GM23338 (cell line): Measurements from ENCODE around the gene SEZ6. TPM values are rescaled to one million over a fixed set of nuclear protein-coding genes. Genes with fewer than 3 reads are reported as not detected.

Experiments used
- ATAC-seq: fragments of 200-7000 bp; cut with Tn5 transposase; 3 replicates; pipeline ENCODE4 v1.9.1; 2020
- DNase-seq: peaks from one replicate; pipeline ENCODE4 v3.0.0-alpha.2; 2015; ENCODE audit warnings: low spot score
- H2AFZ ChIP-seq: fragments of 200-600 bp; sonication (generic); 2 replicates; pipeline ENCODE4 v1.8.0; 2016; ENCODE audit warnings: antibody characterized with exemption, mild to moderate bottlenecking, moderate library complexity
- H3F3A ChIP-seq: fragments of 200-600 bp; sonication (generic); replicated peaks from 2 replicates; pipeline ENCODE4 v1.8.0; 2017; ENCODE audit warnings: antibody characterized with exemption, mixed run types, low read depth
- H3K27ac ChIP-seq: fragments of 200-600 bp; sonication (generic); 2 replicates; pipeline ENCODE4 v1.6.1; 2016; ENCODE audit warnings: low read depth
- H3K27me3 ChIP-seq: fragments of 200-600 bp; sonication (generic); 2 replicates; pipeline ENCODE4 v1.8.0; 2016; ENCODE audit warnings: mild to moderate bottlenecking, mixed run types, moderate library complexity; ENCODE audit not compliant: insufficient read depth
- H3K36me3 ChIP-seq: fragments of 200-600 bp; sonication (generic); 2 replicates; pipeline ENCODE4 v1.8.0; 2016; ENCODE audit warnings: mild to moderate bottlenecking; ENCODE audit not compliant: insufficient read depth
- H3K4me1 ChIP-seq: fragments of 200-600 bp; sonication (generic); 2 replicates; pipeline ENCODE4 v1.8.0; 2016; ENCODE audit warnings: mild to moderate bottlenecking, moderate library complexity; ENCODE audit not compliant: insufficient read depth
- H3K4me2 ChIP-seq: fragments of 200-600 bp; sonication (generic); 2 replicates; pipeline ENCODE4 v1.7.1; 2017; ENCODE audit warnings: mixed run types
- H3K4me3 ChIP-seq: fragments of 200-600 bp; sonication (generic); 2 replicates; pipeline ENCODE4 v1.6.1; 2016; ENCODE audit warnings: mixed run types
- H3K79me2 ChIP-seq: fragments of 200-600 bp; sonication (generic); replicated peaks from 2 replicates; pipeline ENCODE4 v1.8.0; 2017; ENCODE audit warnings: mild to moderate bottlenecking; ENCODE audit not compliant: insufficient read depth
- H3K9me2 ChIP-seq: fragments of 200-600 bp; sonication (generic); 2 replicates; pipeline ENCODE4 v1.8.0; 2017; ENCODE audit not compliant: insufficient read depth
- H4K20me1 ChIP-seq: fragments of 200-600 bp; sonication (generic); replicated peaks from 2 replicates; pipeline ENCODE4 v1.8.0; 2017; ENCODE audit warnings: mild to moderate bottlenecking; ENCODE audit not compliant: insufficient read depth
- H3K27ac Mint-ChIP-seq: 2 replicates; pipeline ENCODE4 v1.8.0; 2020; ENCODE audit warnings: inconsistent platforms, mild to moderate bottlenecking, moderate library complexity, mixed read lengths
- H3K27me3 Mint-ChIP-seq: 3 replicates; pipeline ENCODE4 v1.8.0; 2022; ENCODE audit warnings: low read depth, mild to moderate bottlenecking, moderate library complexity, mixed read lengths, inconsistent platforms; ENCODE audit not compliant: insufficient read depth, poor library complexity
- H3K36me3 Mint-ChIP-seq: 3 replicates; pipeline ENCODE4 v1.8.0; 2021; ENCODE audit warnings: low read depth, mild to moderate bottlenecking, inconsistent platforms, moderate library complexity, mixed read lengths
- H3K4me1 Mint-ChIP-seq: 3 replicates; pipeline ENCODE4 v1.8.0; 2020; ENCODE audit warnings: mild to moderate bottlenecking, inconsistent platforms, mixed read lengths
- H3K4me3 Mint-ChIP-seq: 3 replicates; pipeline ENCODE4 v1.8.0; 2021; ENCODE audit warnings: moderate library complexity, mild to moderate bottlenecking, inconsistent platforms, mixed read lengths
- H3K9me3 Mint-ChIP-seq: 3 replicates; pipeline ENCODE4 v1.8.0; 2020; ENCODE audit warnings: moderate library complexity, mild to moderate bottlenecking, inconsistent platforms, mixed read lengths
- CREB1 ChIP-seq: fragments of 250-450 bp; sonication (Bioruptor Pico); IDR thresholded peaks from 2 replicates; pipeline ENCODE4 v1.5.0; 2020; ENCODE audit warnings: low read depth, mild to moderate bottlenecking, moderate library complexity
- ZNF462 ChIP-seq: fragments of 250-450 bp; sonication (Bioruptor Pico); IDR thresholded peaks from 2 replicates; pipeline ENCODE4 v1.5.0; 2020; ENCODE audit warnings: mild to moderate bottlenecking, moderate library complexity
- polyA plus RNA-seq: library from polyadenylated mRNA; unstranded; fragments of >200 nt; fragmentation: Nextera tagmentation; extraction: Ambion mirVana; gene quantifications from 2 replicates; pipeline ENCODE4 v1.2.1, GENCODE V29; 2016
- total RNA-seq: library from RNA; depleted of rRNA; stranded (reverse); fragments of >200 nt; shearing (Covaris generic); gene quantifications from 2 replicates; pipeline ENCODE4 v1.2.3, GENCODE V29; 2014
- TF ChIP-seq, protein P1 (sequence below), 2 experiments: fragments of 200-600 bp in 1 of 2; sonication (generic) in 1 of 2; conservative IDR thresholded peaks; 2 replicates each; pipeline versions ENCODE4 v1.5.1 to v1.6.1; 2016 to 2017; ENCODE audit warnings: antibody characterized with exemption in 2 of 2, low read depth in 2 of 2, mild to moderate bottlenecking in 2 of 2, moderate library complexity in 1 of 2
- TF ChIP-seq, protein P2 (sequence below): IDR thresholded peaks from 2 replicates; pipeline ENCODE4 v1.6.1; 2016; ENCODE audit warnings: antibody characterized with exemption

Gene SEZ6
- total and polyA plus RNA-seq, 2 experiments from 2014 or later, result 1.0 to 6.5 TPM

DNA sequence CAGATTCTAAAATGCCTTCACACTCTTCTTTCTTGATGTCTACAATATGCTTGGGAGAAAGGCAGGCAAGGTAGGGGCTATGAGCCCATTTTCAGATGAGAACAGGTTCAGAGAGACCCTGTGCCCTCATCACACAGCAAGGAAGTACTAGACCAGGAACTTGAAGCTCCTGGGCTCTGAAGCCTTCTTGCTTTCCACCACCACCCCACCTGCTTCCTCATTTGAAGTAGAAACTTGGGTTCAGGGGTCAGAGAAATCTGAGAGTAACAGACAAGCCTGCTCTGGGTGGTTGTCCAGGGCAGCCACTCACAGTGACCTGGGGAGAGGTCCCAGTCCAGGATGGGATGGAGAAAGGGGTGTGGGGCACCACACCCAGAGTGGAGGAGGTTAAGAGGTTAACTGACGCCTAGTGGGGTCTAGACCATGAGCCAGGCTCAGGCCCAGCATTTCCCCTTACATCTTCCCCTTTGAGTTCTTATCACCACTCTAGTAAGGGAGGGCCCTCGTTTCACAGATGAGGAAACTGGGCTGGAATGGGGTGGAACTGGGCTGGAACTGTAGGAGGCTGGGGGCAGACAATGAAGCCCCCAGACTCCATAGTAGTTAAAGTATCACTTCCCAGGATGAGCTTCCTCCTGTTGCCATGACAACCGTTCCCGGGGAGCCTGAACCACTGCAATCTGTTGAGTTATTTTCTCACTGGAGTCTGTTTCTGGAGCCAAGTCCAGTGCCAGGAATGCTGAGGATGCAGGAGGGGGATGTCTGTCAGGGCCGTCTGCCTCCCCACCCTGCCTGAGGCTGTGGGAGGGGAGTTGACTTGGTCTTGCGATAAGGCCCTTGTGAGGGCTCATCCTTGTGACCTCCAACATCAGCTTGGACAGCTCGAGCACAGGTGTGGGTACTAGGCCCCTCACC, 38.4 kb downstream of the SEZ6 start:
- TF ChIP-seq, protein P1, sequence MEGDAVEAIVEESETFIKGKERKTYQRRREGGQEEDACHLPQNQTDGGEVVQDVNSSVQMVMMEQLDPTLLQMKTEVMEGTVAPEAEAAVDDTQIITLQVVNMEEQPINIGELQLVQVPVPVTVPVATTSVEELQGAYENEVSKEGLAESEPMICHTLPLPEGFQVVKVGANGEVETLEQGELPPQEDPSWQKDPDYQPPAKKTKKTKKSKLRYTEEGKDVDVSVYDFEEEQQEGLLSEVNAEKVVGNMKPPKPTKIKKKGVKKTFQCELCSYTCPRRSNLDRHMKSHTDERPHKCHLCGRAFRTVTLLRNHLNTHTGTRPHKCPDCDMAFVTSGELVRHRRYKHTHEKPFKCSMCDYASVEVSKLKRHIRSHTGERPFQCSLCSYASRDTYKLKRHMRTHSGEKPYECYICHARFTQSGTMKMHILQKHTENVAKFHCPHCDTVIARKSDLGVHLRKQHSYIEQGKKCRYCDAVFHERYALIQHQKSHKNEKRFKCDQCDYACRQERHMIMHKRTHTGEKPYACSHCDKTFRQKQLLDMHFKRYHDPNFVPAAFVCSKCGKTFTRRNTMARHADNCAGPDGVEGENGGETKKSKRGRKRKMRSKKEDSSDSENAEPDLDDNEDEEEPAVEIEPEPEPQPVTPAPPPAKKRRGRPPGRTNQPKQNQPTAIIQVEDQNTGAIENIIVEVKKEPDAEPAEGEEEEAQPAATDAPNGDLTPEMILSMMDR (conservative IDR thresholded peaks at IDR 0.05; ENCODE audit: low read depth in 2 of 2), result no peak
- TF ChIP-seq CREB1 (CRISPR knock-in tag) (no peak), ZNF462 (no peak)
- TF ChIP-seq, protein P2, sequence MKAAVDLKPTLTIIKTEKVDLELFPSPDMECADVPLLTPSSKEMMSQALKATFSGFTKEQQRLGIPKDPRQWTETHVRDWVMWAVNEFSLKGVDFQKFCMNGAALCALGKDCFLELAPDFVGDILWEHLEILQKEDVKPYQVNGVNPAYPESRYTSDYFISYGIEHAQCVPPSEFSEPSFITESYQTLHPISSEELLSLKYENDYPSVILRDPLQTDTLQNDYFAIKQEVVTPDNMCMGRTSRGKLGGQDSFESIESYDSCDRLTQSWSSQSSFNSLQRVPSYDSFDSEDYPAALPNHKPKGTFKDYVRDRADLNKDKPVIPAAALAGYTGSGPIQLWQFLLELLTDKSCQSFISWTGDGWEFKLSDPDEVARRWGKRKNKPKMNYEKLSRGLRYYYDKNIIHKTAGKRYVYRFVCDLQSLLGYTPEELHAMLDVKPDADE, result no peak
- no peak overlapping the region for H3K4me3 Mint-ChIP-seq

More for the DNA sequence above, 38.4 kb downstream of the SEZ6 start:
- Mint-ChIP-seq H3K27me3 (peaks cover 8% of the 10 kb centered on the region), H3K9me3 (no peaks in the 10 kb centered on the region), H3K36me3 (no peaks in the 10 kb centered on the region; the same call in 2 of the 3 replicates), H3K27ac (no peak overlapping the region), H3K4me1 (peaks cover 43% of the 10 kb centered on the region)
- Histone ChIP-seq H3K9me2 (no peaks in the 10 kb centered on the region), H2AFZ (peak overlapping the region; percentile 43; the same call in 1 of the 2 replicates), H3F3A (peaks cover 21% of the 10 kb centered on the region; the same call in 1 of the 2 replicates), H3K4me3 (0 out of 2 replicates have a peak overlapping the region, but pooled peaks have one; percentile 31), H3K27ac (no peak overlapping the region), H4K20me1 (no peaks in the 10 kb centered on the region), H3K4me1 (peaks cover 35% of the 10 kb centered on the region), H3K79me2 (no peaks in the 10 kb centered on the region), H3K27me3 (no peaks in the 10 kb centered on the region), H3K4me2 (peak overlapping the region; percentile 68), H3K36me3 (no peaks in the 10 kb centered on the region)
- ATAC-seq (no peak), DNase-seq (peak; percentile 58)
